Heart right ventricle (tissue), 16 donors: ENCODE measurements around the gene RAB27B. TPM values are rescaled to one million over a fixed set of nuclear protein-coding genes. Genes with fewer than 3 reads are reported as not detected.

Experiments
- ATAC-seq, 8 donors: fragments of 200-7000 bp; cut with Tn5 transposase; one replicate each; pipeline ENCODE4 v1.9.1; 2020; ENCODE audit warnings: mild to moderate bottlenecking in 8 of 8, moderate library complexity in 8 of 8, moderate number of reproducible peaks in 1 of 8
- DNase-seq, 2 donors: peaks; one replicate each; pipeline ENCODE4 v3.0.0-alpha.2; 2020
- H3K27ac ChIP-seq, 10 donors: fragments of 200-600 bp; sonication (generic) in 2 of 10; one replicate each; pipeline versions ENCODE4 v1.5.0 to v1.8.0; 2020 to 2022; ENCODE audit warnings: mild to moderate bottlenecking in 3 of 10
- H3K27me3 ChIP-seq, 7 donors: fragments of 200-600 bp; one replicate each; pipeline ENCODE4 v1.8.0; 2021 to 2022; ENCODE audit warnings: mild to moderate bottlenecking in 2 of 7
- H3K36me3 ChIP-seq, 9 donors: fragments of 200-600 bp; sonication (generic) in 1 of 9; one replicate each; pipeline versions ENCODE4 v1.5.0 to v1.8.0; 2020 to 2022; ENCODE audit warnings: mild to moderate bottlenecking in 2 of 9
- H3K4me1 ChIP-seq, 9 donors: fragments of 200-600 bp; sonication (generic) in 1 of 9; one replicate each; pipeline versions ENCODE4 v1.5.0 to v1.8.0; 2020 to 2022; ENCODE audit warnings: mild to moderate bottlenecking in 4 of 9
- H3K4me3 ChIP-seq, 10 donors: fragments of 200-600 bp; sonication (generic) in 2 of 10; one replicate each; pipeline versions ENCODE4 v1.5.0 to v1.8.0; 2020 to 2022; ENCODE audit warnings: mild to moderate bottlenecking in 7 of 10, moderate library complexity in 2 of 10
- H3K9me3 ChIP-seq, 11 donors: fragments of 200-600 bp in 10 of 11; sonication (generic) in 2 of 11; one replicate each; pipeline versions ENCODE4 v1.5.0 to v1.8.0; 2013 to 2022; ENCODE audit warnings: mild to moderate bottlenecking in 2 of 11, control low read depth in 1 of 11, moderate library complexity in 1 of 11
- CTCF ChIP-seq, 9 donors: fragments of 200-600 bp; sonication (generic) in 2 of 9; IDR thresholded peaks; one replicate each; pipeline versions ENCODE4 v1.5.0 to v1.8.0; 2021 to 2022; ENCODE audit warnings: antibody characterized with exemption in 9 of 9, mild to moderate bottlenecking in 5 of 9, moderate library complexity in 1 of 9
- WGBS, 2 donors: extraction: QIAGEN DNeasy Blood & Tissue Kit; methylation state at CpG; one replicate each; pipeline ENCODE4 v1.1.7; 2013; ENCODE audit warnings: inconsistent platforms in 1 of 2; 5-methylcytosine and 5-hydroxymethylcytosine counted together
- intact Hi-C, 10 donors: fragments of 100-400 bp; cut with DNase I; formaldehyde crosslinking; loops; one replicate each; pipeline versions ENCODE4 v1.11.1 to v1.14.2; 2022
- polyA plus RNA-seq, 2 donors: library from polyadenylated mRNA; stranded (reverse); fragments of 200-250 nt; gene quantifications; one replicate each; pipeline ENCODE4 v1.2.3, GENCODE V29; 2013
- total RNA-seq, 10 donors: library from RNA; stranded (reverse); fragmentation: NEBNext Ultra II Directional in 3 of 10; extraction: Animal tissue kit (Norgen Biotek cat#: 25700) in 3 of 10; gene quantifications; one replicate each; pipeline versions ENCODE4 v1.2.1 to v1.2.4, GENCODE V29; 2021 to 2023
- donor health status: Arrhythmogenic right ventricular cardiomyopathy.
- donor health status: ischemic (EF 13 %, LVEDD 7.1; RV severe dilation, severe dysfunction).
- donor health status: healthy with polysubstance abuse.
- donor health status: DM: no; HTN: yes; CAD: no.
- donor health status: DM: no; HTN: no; CAD: no.
- donor health status: ischemic (EF 25% LVEDD 6.9; RV normal size, moderate dysfunction).
- donor health status: ischemic (EF 25% LVEDD 5.7; RV mildly dilated, moderate dysfunction).
- donor health status: healthy.
- donor health status: DM: yes; HTN: yes; CAD: no.
- donor health status: Ischemic cardiomyopathy.
- donor health status: ischemic (EF 35%, LVEDD 5.7; RV mildly dilated, moderate dysfunction).
- donor health status: nonischemic (EF 11% LVEDD 7.7; RV severe dilation, severe dysfunction).
- donor health status: DM: yes; HTN: yes; CAD: no.
- donor health status: PGD.
- donor health status: ischemic (EF 29% LVEDD 5.4; RV normal size, mild dysfunction).
- donor health status: nonischemic (EF 23%, LVEDD 6.1; RV moderate dilation, normal function).

Gene RAB27B
- total and polyA plus RNA-seq, 12 donors: 0.02 to 0.86 (median 0.07) TPM; not detected in 2

GRCh38 chr18:54909538-54909937 is 81.3 kb downstream of the RAB27B start:
- ATAC-seq: no peak
- no peaks in the 10 kb centered on the region for H3K9me3 ChIP-seq
- H3K4me1 ChIP-seq: no peaks in the 10 kb centered on the region
- no peak overlapping the region for H3K4me3 ChIP-seq
- DNase-seq: no peak
- TF ChIP-seq CTCF (IDR thresholded peaks at IDR 0.05): no peak
- intact Hi-C loops: no loop called here
- H3K27ac ChIP-seq: no peak overlapping the region
- peaks cover 0 to 14% (median 0%) of the 10 kb centered on the region in 9 donors for H3K36me3 ChIP-seq
- WGBS, 2 donors: 84 to 89% methylated on average over 11 of the region's 11 CpGs
- H3K27me3 ChIP-seq: no peaks in the 10 kb centered on the region

- 76 to 85% methylated on average over 6 of the region's 6 CpGs for WGBS, 2 donors
- no peak for TF ChIP-seq CTCF (IDR thresholded peaks at IDR 0.05)
- no peaks in the 10 kb centered on the region for H3K4me1 ChIP-seq
- ATAC-seq: no peak
- H3K27me3 ChIP-seq: no peaks in the 10 kb centered on the region
- no peak overlapping the region for H3K27ac ChIP-seq
- no peak for DNase-seq
- no peak overlapping the region for H3K4me3 ChIP-seq
- H3K36me3 ChIP-seq: peaks cover 0 to 15% (median 0%) of the 10 kb centered on the region in 9 donors
- no peaks in the 10 kb centered on the region for H3K9me3 ChIP-seq
- intact Hi-C loops: no loop called here
Measured at GRCh38 chr18:54910161-54910919, 82.1 kb downstream of the RAB27B start.

- H3K4me3 ChIP-seq: no peak overlapping the region
- ATAC-seq: no peak
- 64 to 75% methylated on average over 2 of the region's 2 CpGs for WGBS, 2 donors
Measured at GRCh38 chr18:54911551-54911950, 83.3 kb downstream of the RAB27B start.

GRCh38 chr18:54914816-54915215 is 86.5 kb downstream of the RAB27B start:
- H3K27ac ChIP-seq: no peak overlapping the region
- WGBS, 2 donors: 92 to 94% methylated on average over 4 of the region's 4 CpGs
- intact Hi-C loops: no loop called here
- H3K4me3 ChIP-seq: no peak overlapping the region
- no peaks in the 10 kb centered on the region for H3K9me3 ChIP-seq
- DNase-seq (no peak), ATAC-seq (no peak)
- TF ChIP-seq CTCF (IDR thresholded peaks at IDR 0.05): no peak
- H3K27me3 ChIP-seq: no peaks in the 10 kb centered on the region
- H3K4me1 ChIP-seq: no peaks in the 10 kb centered on the region
- peaks cover 0 to 35% (median 0%) of the 10 kb centered on the region in 9 donors for H3K36me3 ChIP-seq

More at GRCh38 chr18:54911551-54911950, 83.3 kb downstream of the RAB27B start:
- Histone ChIP-seq H3K36me3 (peaks cover 0 to 24% (median 0%) of the 10 kb centered on the region in 9 donors), H3K9me3 (no peaks in the 10 kb centered on the region), H3K4me1 (no peaks in the 10 kb centered on the region), H3K27ac (no peak overlapping the region), H3K27me3 (no peaks in the 10 kb centered on the region)
- TF ChIP-seq CTCF (IDR thresholded peaks at IDR 0.05): no peak
- intact Hi-C loops: no loop called here
- DNase-seq: no peak
